ACC112 (cell line): ENCODE measurements around the gene ATP2B2.

ENCODE experiments used
- H2AFZ ChIP-seq: fragments of 200-600 bp; sonication (generic); one replicate; pipeline ENCODE4 v1.6.0; 2017; ENCODE audit warnings: antibody characterized with exemption, low read length; ENCODE audit not compliant: unreplicated experiment
- H3K27ac ChIP-seq: fragments of 200-600 bp; sonication (generic); 2 replicates; pipeline ENCODE4 v1.5.1; 2014; ENCODE audit warnings: low read depth, mild to moderate bottlenecking, antibody characterized with exemption, low read length, moderate library complexity
- H3K27me3 ChIP-seq: fragments of 200-600 bp; sonication (generic); 2 replicates; pipeline ENCODE4 v1.6.1; 2014; ENCODE audit warnings: mild to moderate bottlenecking, antibody characterized with exemption, low read length, moderate library complexity, mixed read lengths; ENCODE audit not compliant: insufficient read depth
- H3K36me3 ChIP-seq: fragments of 200-600 bp; sonication (generic); 2 replicates; pipeline ENCODE4 v1.6.1; 2016; ENCODE audit warnings: mild to moderate bottlenecking, antibody characterized with exemption, low read length, moderate library complexity, mixed read lengths; ENCODE audit not compliant: insufficient read depth
- H3K4me1 ChIP-seq: fragments of 200-600 bp; sonication (generic); one replicate; pipeline ENCODE4 v1.6.1; 2016; ENCODE audit warnings: low read length, mixed read lengths; ENCODE audit not compliant: insufficient read depth, unreplicated experiment, control insufficient read depth
- H3K4me3 ChIP-seq: fragments of 200-600 bp; sonication (generic); 2 replicates; pipeline ENCODE4 v1.5.1; 2014; ENCODE audit warnings: mild to moderate bottlenecking, low read depth, low read length
- H3K79me2 ChIP-seq: fragments of 200-600 bp; sonication (generic); one replicate; pipeline ENCODE4 v1.6.0; 2016; ENCODE audit warnings: low read length; ENCODE audit not compliant: control insufficient read depth, unreplicated experiment, insufficient read depth

The ATP2B2 gene

GRCh38 chr3:10495003-10495402 is 10.4 kb downstream of the ATP2B2 start:
- Histone ChIP-seq H3K27ac (no peak overlapping the region), H3K27me3 (peaks cover 58% of the 10 kb centered on the region), H3K4me3 (no peak overlapping the region), H3K4me1 (peaks cover 6% of the 10 kb centered on the region), H3K36me3 (no peaks in the 10 kb centered on the region), H2AFZ (no peak overlapping the region), H3K79me2 (no peaks in the 10 kb centered on the region)

- Histone ChIP-seq H3K4me3 (no peak overlapping the region), H3K27ac (no peak overlapping the region), H3K27me3 (peaks cover 61% of the 10 kb centered on the region), H2AFZ (no peak overlapping the region), H3K79me2 (no peaks in the 10 kb centered on the region), H3K4me1 (peaks cover 6% of the 10 kb centered on the region), H3K36me3 (no peaks in the 10 kb centered on the region)
These were observed 11.2 kb downstream of the ATP2B2 start for GRCh38 chr3:10494180-10494579.

- Histone ChIP-seq H2AFZ (no peak overlapping the region), H3K4me1 (peaks cover 6% of the 10 kb centered on the region), H3K4me3 (no peak overlapping the region), H3K79me2 (no peaks in the 10 kb centered on the region), H3K36me3 (no peaks in the 10 kb centered on the region), H3K27me3 (peaks cover 60% of the 10 kb centered on the region), H3K27ac (no peak overlapping the region)
These were observed 12.2 kb downstream of the ATP2B2 start for GRCh38 chr3:10493202-10493589.

DNA sequence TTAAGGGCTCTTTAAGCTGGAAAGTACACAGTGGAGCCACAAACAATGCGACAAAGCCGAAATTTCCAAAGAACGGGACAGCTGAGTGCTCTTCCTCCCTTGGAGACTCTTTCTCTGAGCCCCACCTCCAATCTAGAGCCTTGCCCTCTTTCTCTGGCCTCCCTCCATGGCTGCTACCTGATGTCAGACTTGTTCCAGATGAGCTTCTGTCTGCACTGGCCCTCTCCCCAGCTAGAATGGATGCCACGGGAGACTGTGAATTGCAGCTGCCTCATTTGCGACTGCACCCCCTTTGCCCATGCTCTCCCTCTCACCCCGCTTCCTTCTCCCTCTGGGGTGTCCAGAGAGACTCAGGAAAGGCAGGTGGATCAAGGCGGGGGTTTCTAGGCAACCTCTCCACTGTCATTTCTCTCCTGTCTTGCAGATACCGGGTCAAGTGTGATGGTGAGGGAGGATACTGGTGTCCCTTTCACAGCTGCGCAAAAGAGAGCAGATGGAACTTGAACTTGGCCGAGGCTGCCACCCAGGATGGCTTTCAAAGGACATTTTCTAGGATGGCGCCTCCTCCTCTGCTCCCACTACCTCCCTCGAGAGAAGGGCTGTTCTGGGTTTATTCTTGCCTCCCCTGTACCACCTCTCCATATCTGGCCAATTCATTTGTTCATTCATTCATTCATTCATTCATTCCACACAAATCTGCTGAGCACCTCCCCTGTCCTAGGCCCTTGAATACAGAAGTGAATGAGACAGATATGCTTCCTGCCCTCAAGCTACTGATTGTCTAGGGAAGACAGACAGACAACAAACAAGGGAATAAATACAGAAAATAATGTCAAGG is 12.8 kb downstream of the ATP2B2 start:
- peaks cover 6% of the 10 kb centered on the region for H3K4me1 ChIP-seq
- no peaks in the 10 kb centered on the region for H3K36me3 ChIP-seq
- no peak overlapping the region for H2AFZ ChIP-seq
- H3K27ac ChIP-seq, result no peak overlapping the region
- peaks cover 54% of the 10 kb centered on the region for H3K27me3 ChIP-seq
- H3K4me3 ChIP-seq, result no peak overlapping the region
- H3K79me2 ChIP-seq, result no peaks in the 10 kb centered on the region

DNA sequence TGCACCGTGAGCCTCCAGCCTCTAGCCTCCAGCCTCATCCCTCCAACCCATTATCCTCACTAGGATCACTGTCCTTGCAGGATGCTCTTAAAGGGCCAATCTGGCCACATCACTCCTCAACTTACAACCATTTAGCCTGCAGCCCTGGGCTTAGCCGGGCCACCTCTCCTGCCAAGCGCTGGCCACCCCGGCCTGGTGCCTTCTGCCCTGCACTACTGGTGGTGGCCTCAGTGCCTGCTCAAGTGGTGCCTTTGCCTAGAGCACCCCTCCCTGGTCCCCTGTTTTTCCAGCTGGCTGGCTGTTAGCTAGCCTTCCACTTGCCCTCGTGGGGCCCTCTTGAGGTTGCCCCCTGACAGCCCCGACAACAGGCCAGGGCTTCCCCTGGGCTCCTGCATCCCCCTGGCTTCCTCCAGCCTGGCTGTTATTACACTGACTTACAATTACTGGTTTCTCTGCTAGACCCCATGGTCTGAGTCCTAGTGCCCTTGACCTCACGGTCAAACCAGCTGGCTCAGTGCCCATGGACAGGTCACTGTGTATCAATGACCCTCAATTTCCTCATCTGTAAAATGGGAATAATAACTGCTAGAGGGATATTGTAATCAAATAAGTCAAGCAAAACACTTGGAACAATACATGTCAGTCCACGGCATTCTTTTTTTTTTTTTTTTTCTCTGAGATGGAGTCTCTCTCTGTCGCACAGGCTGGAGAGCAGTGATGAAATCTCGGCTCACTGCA is 15.5 kb downstream of the ATP2B2 start:
- Histone ChIP-seq H3K27ac (no peak overlapping the region), H2AFZ (no peak overlapping the region), H3K36me3 (no peaks in the 10 kb centered on the region), H3K4me3 (no peak overlapping the region), H3K4me1 (peaks cover 2% of the 10 kb centered on the region), H3K27me3 (peaks cover 52% of the 10 kb centered on the region), H3K79me2 (no peaks in the 10 kb centered on the region)

DNA sequence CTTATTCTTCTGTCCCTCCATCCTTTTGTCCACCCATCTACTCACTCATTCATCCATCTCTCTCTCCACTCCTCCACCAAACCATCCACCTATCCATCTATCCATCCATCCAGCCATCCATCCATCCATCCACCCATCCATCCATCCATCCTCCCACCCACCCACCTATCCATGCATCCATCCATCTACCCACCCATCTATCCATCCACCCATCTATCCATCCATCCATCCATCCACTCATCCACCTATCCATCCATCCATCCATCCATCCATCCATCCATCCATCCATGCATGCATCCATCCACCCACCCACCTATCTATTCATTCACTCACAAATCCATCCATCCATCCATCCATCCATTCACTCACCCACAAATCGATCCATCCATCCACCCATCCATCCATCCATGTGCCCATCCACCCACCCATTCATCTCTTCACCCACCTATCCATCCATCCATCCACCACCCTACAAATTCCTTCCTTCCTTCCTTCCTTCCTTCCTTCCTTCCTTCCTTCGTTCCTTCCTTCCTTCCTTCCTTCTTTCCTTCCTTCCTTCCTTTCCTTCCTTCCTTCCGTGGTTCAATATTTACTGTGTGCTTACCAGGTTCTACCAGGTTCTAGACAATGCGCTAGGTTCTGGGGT is 17.3 kb downstream of the ATP2B2 start:
- H3K36me3 ChIP-seq, result no peaks in the 10 kb centered on the region
- H3K27ac ChIP-seq, result no peak overlapping the region
- H3K27me3 ChIP-seq, result peaks cover 53% of the 10 kb centered on the region
- H2AFZ ChIP-seq, result no peak overlapping the region
- H3K79me2 ChIP-seq, result no peaks in the 10 kb centered on the region
- no peaks in the 10 kb centered on the region for H3K4me1 ChIP-seq
- H3K4me3 ChIP-seq, result no peak overlapping the region

DNA sequence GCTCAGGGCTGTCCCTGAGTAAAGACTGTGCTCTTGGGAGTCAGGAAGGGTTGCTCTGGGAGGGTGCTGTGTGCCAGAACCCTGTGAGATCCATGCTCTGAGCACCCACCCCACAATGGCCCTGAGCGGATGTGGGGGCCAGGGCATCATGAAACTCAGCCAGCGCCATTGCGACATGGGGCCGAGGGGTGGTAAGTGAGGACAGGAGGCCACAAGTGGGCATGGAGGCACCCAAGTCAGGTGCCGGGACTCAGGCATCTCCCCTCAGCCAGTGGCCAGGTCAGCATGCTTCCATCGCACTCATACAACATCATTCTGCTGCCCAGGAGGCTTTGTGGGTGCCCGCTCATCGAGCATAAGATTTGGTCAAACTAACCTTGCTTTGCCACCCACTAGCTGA is 19.6 kb downstream of the ATP2B2 start:
- Histone ChIP-seq H3K36me3 (no peaks in the 10 kb centered on the region), H3K4me1 (no peaks in the 10 kb centered on the region), H2AFZ (no peak overlapping the region), H3K4me3 (no peak overlapping the region), H3K27ac (no peak overlapping the region), H3K79me2 (no peaks in the 10 kb centered on the region), H3K27me3 (peaks cover 36% of the 10 kb centered on the region)

DNA sequence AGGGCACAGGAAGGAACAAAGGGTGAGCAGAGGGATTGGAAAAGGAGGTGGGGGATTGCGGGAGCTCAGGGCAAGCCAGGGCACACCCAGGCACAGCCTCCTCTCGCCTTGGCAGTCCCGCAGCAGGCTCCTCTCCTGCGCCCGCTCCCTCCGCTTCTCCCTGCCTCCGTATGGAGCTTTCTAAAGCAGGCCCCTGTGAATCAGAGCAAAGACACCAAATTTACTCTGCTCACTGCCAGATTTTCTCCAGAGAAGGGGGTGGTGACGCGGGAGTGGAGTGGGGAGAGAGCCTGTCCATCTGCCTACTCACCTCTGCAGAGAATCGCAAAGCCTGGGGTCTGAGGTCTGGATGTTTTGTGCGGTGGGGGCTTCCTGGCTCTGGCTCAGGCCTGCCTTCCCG is 20.0 kb downstream of the ATP2B2 start:
- Histone ChIP-seq H3K4me1 (no peaks in the 10 kb centered on the region), H2AFZ (no peak overlapping the region), H3K79me2 (no peaks in the 10 kb centered on the region), H3K27me3 (peaks cover 36% of the 10 kb centered on the region), H3K36me3 (no peaks in the 10 kb centered on the region), H3K4me3 (no peak overlapping the region), H3K27ac (no peak overlapping the region)

GRCh38 chr3:10484709-10485108 is 20.7 kb downstream of the ATP2B2 start:
- Histone ChIP-seq H3K27ac (no peak overlapping the region), H3K4me1 (no peaks in the 10 kb centered on the region), H2AFZ (no peak overlapping the region)

GRCh38 chr3:10483686-10484345 is 21.6 kb downstream of the ATP2B2 start:
- no peaks in the 10 kb centered on the region for H3K79me2 ChIP-seq
- no peak overlapping the region for H3K4me3 ChIP-seq
- H3K4me1 ChIP-seq, result no peaks in the 10 kb centered on the region
- H3K27me3 ChIP-seq, result peaks cover 28% of the 10 kb centered on the region
- no peak overlapping the region for H3K27ac ChIP-seq
- H2AFZ ChIP-seq, result no peak overlapping the region
- no peaks in the 10 kb centered on the region for H3K36me3 ChIP-seq

More at GRCh38 chr3:10484709-10485108, 20.7 kb downstream of the ATP2B2 start:
- no peaks in the 10 kb centered on the region for H3K36me3 ChIP-seq
- no peak overlapping the region for H3K4me3 ChIP-seq
- no peaks in the 10 kb centered on the region for H3K79me2 ChIP-seq
- peaks cover 31% of the 10 kb centered on the region for H3K27me3 ChIP-seq
